Neural crest cell (in vitro differentiated cells): ENCODE measurements around the gene ZMAT3. TPM values are rescaled to one million over a fixed set of nuclear protein-coding genes. Genes with fewer than 3 reads are reported as not detected.
A peak's percentile ranks its signal among the peaks of the same experiment; 100 is the strongest.

Experiments
- DNase-seq: peaks from one replicate; pipeline ENCODE4 v3.0.0; 2021; ENCODE audit warnings: low read depth, mixed read lengths, low spot score
- H3K27ac Mint-ChIP-seq: one replicate; pipeline ENCODE4 v1.8.0; 2021; ENCODE audit warnings: mild to moderate bottlenecking, mixed read lengths; ENCODE audit not compliant: unreplicated experiment
- H3K27me3 Mint-ChIP-seq: 2 replicates; pipeline ENCODE4 v1.8.0; 2021; ENCODE audit warnings: low read depth, mild to moderate bottlenecking, mixed read lengths
- H3K36me3 Mint-ChIP-seq: 2 replicates; pipeline ENCODE4 v1.8.0; 2021; ENCODE audit warnings: low read depth, mild to moderate bottlenecking, mixed read lengths
- H3K4me1 Mint-ChIP-seq: 2 replicates; pipeline ENCODE4 v1.8.0; 2021; ENCODE audit warnings: mixed read lengths
- H3K4me3 Mint-ChIP-seq: one replicate; pipeline ENCODE4 v1.8.0; 2021; ENCODE audit warnings: mild to moderate bottlenecking, mixed read lengths
- H3K9me3 Mint-ChIP-seq: 2 replicates; pipeline ENCODE4 v1.8.0; 2021; ENCODE audit warnings: mixed read lengths
- total RNA-seq: library from RNA; stranded (reverse); gene quantifications from 2 replicates; pipeline ENCODE4 v1.2.1, GENCODE V29; 2021
- TF ChIP-seq, protein P1 (sequence below): fragments of 200-600 bp; sonication (generic); conservative IDR thresholded peaks from 2 replicates; pipeline ENCODE4 v1.5.0; 2021; ENCODE audit warnings: antibody characterized with exemption, mild to moderate bottlenecking

Gene ZMAT3
- total RNA-seq, 1 donor from 2014 or later, result 8.4 TPM

DNA sequence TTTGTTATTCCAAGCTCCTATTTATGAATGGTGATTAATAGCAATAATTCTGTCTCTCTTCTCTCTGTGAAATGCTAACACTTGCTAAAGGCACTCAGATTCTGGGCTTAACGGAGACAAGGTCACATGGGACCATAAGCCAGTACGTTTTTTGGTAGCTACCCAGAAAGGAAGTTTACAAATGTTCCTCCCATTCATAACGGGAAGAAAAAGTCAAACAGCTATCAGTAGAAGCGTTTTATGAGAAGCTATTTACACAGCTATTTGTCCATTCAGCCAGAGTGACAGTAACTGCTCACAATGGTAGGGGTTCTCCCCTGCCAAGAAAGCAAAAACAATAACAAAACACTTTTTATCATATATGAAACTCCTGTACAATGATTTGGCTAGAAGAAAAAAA is 51.5 kb downstream of the ZMAT3 start:
- Mint-ChIP-seq H3K27ac (no peak overlapping the region), H3K4me1 (peaks cover 9% of the 10 kb centered on the region), H3K36me3 (peaks cover 3% of the 10 kb centered on the region), H3K27me3 (no peaks in the 10 kb centered on the region), H3K4me3 (no peak overlapping the region), H3K9me3 (no peaks in the 10 kb centered on the region)
- DNase-seq, result no peak
- TF ChIP-seq, protein P1, sequence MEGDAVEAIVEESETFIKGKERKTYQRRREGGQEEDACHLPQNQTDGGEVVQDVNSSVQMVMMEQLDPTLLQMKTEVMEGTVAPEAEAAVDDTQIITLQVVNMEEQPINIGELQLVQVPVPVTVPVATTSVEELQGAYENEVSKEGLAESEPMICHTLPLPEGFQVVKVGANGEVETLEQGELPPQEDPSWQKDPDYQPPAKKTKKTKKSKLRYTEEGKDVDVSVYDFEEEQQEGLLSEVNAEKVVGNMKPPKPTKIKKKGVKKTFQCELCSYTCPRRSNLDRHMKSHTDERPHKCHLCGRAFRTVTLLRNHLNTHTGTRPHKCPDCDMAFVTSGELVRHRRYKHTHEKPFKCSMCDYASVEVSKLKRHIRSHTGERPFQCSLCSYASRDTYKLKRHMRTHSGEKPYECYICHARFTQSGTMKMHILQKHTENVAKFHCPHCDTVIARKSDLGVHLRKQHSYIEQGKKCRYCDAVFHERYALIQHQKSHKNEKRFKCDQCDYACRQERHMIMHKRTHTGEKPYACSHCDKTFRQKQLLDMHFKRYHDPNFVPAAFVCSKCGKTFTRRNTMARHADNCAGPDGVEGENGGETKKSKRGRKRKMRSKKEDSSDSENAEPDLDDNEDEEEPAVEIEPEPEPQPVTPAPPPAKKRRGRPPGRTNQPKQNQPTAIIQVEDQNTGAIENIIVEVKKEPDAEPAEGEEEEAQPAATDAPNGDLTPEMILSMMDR, result no peak

DNA sequence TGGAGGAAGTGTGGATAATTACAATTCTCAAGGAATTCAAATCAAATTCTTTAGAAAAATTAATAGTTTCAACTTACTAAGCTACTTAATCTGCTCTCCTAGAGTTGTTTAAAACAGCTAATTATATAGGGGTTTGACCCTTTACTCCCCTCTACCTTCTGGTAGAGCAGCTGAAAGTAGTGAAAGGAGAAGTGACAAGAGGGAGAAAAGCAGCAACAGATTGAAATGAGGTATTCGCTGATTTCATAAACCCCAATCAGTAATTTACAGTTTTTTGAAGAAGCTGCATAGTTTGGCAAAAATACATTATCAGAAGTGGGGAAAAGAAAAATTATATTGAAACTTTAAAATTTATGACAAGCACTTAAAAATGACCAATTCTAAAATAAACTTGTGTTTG is 52.8 kb downstream of the ZMAT3 start:
- Mint-ChIP-seq H3K36me3 (peaks cover under 1% of the 10 kb centered on the region), H3K4me1 (peaks cover 9% of the 10 kb centered on the region), H3K4me3 (no peak overlapping the region), H3K27ac (no peak overlapping the region), H3K27me3 (no peaks in the 10 kb centered on the region), H3K9me3 (no peaks in the 10 kb centered on the region)
- DNase-seq, result no peak
- TF ChIP-seq, protein P1, result no peak

DNA sequence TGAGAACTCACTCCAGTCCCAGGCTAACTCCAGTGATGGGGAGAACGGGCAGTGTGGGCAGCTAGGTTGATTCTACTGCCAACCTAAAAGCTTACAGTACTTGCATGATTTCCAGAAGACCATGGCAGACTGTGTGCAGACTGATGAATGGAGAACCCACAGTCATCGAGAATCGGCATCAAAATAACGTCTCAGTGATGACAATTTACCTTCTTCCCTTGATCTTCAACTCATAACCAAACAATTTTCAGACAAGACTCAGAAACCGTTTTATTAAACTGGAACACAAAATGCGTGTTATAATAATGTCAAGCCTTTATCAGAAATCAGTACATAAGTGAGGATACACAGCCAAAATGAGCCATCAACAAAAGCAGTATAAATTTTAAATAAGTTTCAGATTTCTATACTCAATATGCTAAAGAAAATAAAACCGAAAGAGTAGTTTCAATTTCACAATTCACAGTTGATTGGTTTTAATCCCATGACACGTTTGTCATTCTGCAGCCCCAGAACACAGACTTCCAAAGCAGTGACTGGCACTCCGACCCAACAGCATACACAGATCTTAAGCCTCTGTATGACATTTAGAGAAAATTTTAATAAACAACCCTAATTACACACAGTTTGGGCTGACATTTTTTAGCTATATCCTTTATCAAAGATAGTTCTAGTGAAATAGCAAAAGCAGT is 54.5 kb downstream of the ZMAT3 start:
- Mint-ChIP-seq H3K4me3 (no peak overlapping the region), H3K36me3 (no peaks in the 10 kb centered on the region), H3K4me1 (peaks cover 9% of the 10 kb centered on the region), H3K9me3 (no peaks in the 10 kb centered on the region), H3K27me3 (no peaks in the 10 kb centered on the region), H3K27ac (no peak overlapping the region)
- DNase-seq, result no peak
- TF ChIP-seq, protein P1, result no peak

DNA sequence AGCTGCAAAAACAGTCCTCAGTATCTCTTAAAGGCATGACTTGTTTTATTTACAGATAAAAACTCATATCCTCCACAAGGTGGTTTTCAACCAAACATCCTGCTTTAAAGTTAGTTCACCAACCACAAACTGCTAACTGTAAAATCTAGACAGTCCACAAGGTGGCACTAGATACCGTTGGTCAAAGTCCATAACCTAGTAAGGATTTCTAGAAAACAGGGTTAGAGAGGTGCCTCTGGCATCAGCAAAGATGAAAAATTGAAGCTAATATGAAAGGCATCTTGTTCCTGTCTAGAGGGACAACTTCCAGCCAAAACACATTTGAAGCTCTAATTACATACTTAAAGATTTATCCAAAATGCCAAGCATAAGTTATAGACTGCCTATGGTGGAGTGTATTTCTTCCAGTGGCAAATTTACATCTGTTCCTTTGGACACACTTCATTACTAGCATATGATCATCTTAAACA is 56.0 kb downstream of the ZMAT3 start:
- Mint-ChIP-seq H3K36me3 (no peaks in the 10 kb centered on the region), H3K9me3 (peaks cover 4% of the 10 kb centered on the region), H3K27ac (no peak overlapping the region), H3K27me3 (no peaks in the 10 kb centered on the region), H3K4me1 (peaks cover 7% of the 10 kb centered on the region), H3K4me3 (no peak overlapping the region)
- peak; percentile 71 for DNase-seq
- TF ChIP-seq, protein P1, result peak; percentile 92

DNA sequence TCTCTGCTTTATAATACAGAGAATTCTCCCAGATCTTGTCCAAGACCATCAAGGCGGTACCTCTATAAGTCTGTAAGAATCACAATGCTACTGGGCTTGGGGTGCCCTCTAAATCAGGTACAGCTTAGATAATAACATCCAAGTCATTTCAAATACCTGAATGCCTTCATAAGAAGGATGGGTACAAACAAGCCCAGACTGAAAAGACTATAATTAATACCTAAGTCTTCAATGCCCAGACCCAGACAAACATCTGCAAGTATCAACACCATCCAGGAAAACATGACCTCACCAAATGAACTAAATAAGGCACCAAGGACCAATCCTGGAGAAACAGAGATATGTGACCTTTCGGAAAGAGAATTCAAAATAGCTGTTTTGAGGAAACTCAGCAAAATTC is 65.9 kb downstream of the ZMAT3 start:
- no peak overlapping the region for H3K27ac Mint-ChIP-seq
- TF ChIP-seq, protein P1, result no peak
- H3K27me3 Mint-ChIP-seq, result peaks cover 4% of the 10 kb centered on the region

More for the DNA sequence above, 65.9 kb downstream of the ZMAT3 start:
- Mint-ChIP-seq H3K4me1 (no peaks in the 10 kb centered on the region), H3K9me3 (peaks cover 7% of the 10 kb centered on the region), H3K36me3 (no peaks in the 10 kb centered on the region), H3K4me3 (no peak overlapping the region)
- DNase-seq, result no peak
